Measurements from ENCODE around the gene LDB1. TPM values are rescaled to one million over a fixed set of nuclear protein-coding genes. Genes with fewer than 3 reads are reported as not detected.

Gene LDB1
- total RNA-seq, 2 donors from 2014 or later: 104 to 112 TPM

DNA sequence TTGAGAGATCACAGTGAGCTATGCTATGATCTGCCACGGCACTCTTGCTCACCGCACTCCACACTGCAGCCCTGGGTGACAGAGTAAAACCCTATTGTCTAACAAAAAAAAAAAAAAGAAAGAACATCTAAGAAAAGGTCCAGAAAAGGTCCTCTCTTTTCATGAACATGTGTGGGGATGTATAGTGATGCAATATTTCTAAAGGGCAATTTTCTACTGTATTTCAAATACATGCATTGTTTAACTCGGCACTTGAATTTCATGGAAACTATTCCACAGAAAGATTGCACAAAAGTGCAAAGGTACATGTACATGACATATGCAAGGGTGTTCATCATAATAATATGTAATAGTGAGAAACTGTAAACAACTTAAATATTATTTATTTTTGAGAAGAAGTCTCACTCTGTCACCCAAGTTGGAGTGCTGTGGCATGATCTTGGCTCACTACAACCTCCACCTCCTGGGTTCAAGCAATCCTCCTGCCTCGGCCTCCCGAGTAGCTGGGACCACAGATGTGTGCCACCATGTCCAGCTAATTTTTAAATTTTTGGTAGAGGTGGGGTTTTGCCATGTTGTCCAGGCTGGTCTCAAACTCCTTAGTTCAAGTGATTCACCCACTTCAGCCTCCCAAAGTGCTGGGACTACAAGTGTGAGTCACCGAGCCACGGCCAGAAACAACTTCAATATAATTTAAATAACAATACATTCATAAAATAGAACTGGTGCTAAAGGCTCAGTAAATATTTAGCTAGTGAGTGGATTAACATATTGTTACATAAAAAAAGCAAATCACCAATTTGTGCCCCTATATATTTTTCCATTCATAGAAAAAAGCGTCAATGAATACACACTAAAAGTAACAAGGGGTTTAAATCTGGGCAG is 11.4 kb upstream of the LDB1 start:
- DNase-seq (no peak), ATAC-seq (no peak)
- Mint-ChIP-seq H3K27ac (peak overlapping the region; percentile 93), H3K4me3 (no peak overlapping the region), H3K4me1 (peaks cover 36% of the 10 kb centered on the region), H3K36me3 (ENCODE audit: low read depth) (peaks cover 2% of the 10 kb centered on the region), H3K27me3 (no peaks in the 10 kb centered on the region)
- H3K9me3 ChIP-seq (ENCODE audit: control insufficient read depth, low read length, poor library complexity, severe bottlenecking): no peaks in the 10 kb centered on the region

DNA sequence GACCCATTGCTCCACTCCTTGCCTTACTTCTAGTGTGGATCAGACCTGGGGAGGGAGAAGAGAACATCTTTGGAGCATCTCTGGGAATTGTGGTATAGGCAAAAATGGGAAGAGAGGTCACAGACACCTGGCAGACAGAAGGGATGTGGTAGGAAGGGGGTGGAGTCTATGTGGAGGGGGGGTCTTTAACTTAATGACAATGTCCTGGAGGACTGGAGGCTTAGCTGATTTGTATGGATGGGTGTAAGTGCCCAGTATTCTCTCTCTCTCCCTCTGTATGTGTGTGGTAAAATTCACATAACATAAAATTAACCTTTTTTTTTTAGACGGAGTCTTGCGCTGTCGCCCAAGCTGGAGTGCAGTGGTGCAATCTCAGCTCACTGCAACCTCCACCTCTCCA is 3.1 kb upstream of the LDB1 start:
- Mint-ChIP-seq H3K27me3 (no peaks in the 10 kb centered on the region), H3K27ac (peak overlapping the region; percentile 95), H3K4me1 (peaks cover 26% of the 10 kb centered on the region), H3K4me3 (no peak overlapping the region), H3K36me3 (ENCODE audit: low read depth) (no peaks in the 10 kb centered on the region)
- DNase-seq (no peak), ATAC-seq (no peak)
- no peaks in the 10 kb centered on the region for H3K9me3 ChIP-seq (ENCODE audit: control insufficient read depth, low read length, poor library complexity, severe bottlenecking)

DNA sequence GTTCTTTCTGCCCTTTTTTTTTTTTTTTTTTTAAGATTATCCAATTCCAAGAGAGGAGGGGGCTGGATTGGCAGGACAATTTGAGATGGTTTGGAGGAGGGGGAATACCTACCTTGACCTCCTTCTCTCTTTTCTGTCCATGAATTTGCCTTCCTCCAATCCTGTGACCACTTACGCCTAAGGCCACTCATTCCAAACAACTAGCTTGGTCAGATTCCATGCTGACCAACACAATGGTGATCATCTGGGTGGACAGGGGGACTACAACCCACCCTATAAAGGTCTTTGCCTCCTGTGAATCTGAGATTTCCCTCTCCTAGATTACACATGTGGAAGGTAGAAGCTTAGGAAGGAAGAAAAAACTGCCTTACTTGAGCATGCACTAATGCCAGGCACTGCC is 2.3 kb upstream of the LDB1 start:
- DNase-seq (no peak), ATAC-seq (no peak)
- no peaks in the 10 kb centered on the region for H3K9me3 ChIP-seq (ENCODE audit: control insufficient read depth, low read length, poor library complexity, severe bottlenecking)
- H3K4me1 Mint-ChIP-seq: peaks cover 34% of the 10 kb centered on the region
- H3K36me3 Mint-ChIP-seq (ENCODE audit: low read depth): no peaks in the 10 kb centered on the region
- H3K27me3 Mint-ChIP-seq: no peaks in the 10 kb centered on the region
- H3K27ac Mint-ChIP-seq: peak overlapping the region; percentile 95
- no peak overlapping the region for H3K4me3 Mint-ChIP-seq

DNA sequence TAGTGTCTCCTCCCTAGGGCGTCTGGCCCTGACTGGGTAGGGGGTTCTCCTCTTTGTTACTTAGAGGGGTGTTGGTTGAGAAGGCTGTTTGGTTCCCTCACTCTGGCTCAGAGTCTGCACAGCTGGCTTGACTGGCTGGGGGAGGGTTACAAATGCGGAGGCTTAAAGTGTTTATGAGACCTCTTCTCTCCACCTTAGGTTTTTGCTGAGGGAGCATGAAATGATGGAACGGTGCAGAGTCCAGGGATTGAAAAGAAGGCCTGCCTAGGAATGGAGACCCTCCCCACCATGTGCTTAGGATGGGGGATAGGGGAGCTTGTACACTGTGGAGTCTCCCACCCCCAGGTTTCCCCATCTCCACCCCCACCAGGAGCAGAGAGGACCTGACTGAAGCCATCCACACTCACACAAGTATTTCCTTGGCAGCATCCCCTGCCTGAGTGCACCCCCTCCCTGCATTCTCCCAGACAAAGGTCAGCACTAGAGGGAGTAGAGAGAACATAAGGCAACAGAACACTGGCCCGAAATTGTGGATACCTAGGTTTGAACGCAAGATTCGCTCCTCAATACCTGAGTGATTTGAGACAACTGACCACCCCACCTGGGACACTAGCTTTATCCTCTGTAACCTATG is 1.7 kb upstream of the LDB1 start:
- Mint-ChIP-seq H3K36me3 (ENCODE audit: low read depth) (no peaks in the 10 kb centered on the region), H3K27ac (peak overlapping the region; percentile 95), H3K4me3 (peak overlapping the region; percentile 94), H3K27me3 (no peaks in the 10 kb centered on the region), H3K4me1 (peaks cover 39% of the 10 kb centered on the region)
- no peaks in the 10 kb centered on the region for H3K9me3 ChIP-seq (ENCODE audit: control insufficient read depth, low read length, poor library complexity, severe bottlenecking)
- ATAC-seq (no peak), DNase-seq (no peak)

DNA sequence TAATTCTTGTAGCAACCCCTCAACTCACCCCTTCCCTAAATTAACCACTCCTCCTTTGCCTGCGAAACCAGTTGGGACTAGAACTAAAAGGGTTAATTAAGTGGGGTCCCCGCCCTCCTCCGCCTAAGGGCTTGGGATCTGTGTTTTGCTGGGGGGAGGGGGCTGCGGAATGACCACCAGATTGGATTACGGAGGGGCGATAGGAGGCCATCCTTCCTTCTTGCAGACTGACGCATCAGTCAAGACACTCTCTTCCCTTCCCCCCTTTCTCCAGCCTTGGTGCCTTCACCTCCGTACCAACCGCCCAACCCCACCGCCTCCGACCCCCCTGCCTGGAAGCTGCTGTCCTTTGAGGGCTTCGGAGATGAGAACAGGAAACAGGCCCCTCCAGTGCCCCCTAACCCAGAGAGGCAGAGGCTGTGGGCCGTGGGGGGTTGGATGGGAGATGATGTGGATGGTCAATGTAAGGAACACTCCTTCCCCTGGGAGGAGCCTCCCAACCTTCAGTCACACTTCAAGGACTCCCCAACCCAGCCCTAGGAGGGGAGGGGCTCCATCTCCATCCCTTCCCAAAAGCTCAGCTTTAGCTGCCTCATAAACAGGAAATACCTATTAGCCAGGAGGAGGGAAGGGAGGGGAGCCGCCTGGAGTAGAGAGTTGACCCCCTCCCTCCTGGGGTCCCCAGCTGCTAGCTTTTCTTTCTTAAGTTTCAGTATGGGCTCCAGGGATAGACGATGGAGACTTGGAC is 997 bp upstream of the LDB1 start:
- peak overlapping the region; percentile 95 for H3K27ac Mint-ChIP-seq
- no peaks in the 10 kb centered on the region for H3K9me3 ChIP-seq (ENCODE audit: control insufficient read depth, low read length, poor library complexity, severe bottlenecking)
- no peak for ATAC-seq
- H3K4me3 Mint-ChIP-seq: peak overlapping the region; percentile 94
- DNase-seq: no peak
- peaks cover 43% of the 10 kb centered on the region for H3K4me1 Mint-ChIP-seq
- H3K36me3 Mint-ChIP-seq (ENCODE audit: low read depth): no peaks in the 10 kb centered on the region
- H3K27me3 Mint-ChIP-seq: no peaks in the 10 kb centered on the region

DNA sequence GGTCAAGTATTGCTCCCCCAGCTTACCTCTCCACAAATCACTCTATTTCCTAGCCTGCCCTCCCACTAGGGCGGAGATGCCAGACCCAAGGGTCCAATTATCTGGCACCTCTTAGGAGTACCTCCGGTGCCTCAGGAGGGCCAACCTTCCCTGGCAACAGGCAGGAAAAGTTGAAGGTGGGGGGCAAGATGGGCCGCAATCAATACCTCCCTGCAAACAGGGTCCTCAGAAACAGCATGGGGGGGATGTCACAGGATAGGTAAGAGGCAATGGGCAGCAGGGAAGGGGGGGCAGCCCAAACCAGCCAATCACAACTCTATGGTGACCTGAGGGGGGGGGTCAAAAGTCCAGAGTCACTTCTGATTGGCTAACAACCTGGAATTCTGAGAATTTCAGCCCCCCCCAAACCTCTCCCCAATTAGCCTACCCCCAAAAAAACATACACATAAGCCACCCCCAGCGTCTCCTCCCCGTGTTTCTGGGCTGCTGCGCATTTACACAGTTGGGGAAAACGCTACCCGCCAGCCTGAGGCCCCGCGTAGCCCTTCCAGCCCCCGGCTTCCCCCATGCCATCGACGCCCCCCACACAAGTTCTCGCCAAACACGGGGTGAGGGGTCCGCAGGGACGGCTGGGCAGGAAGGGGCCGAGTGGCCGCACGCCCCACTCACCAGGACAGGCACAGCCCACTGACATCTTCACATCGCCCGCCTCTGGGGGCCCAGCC is 589 bp downstream of the LDB1 start:
- Mint-ChIP-seq H3K36me3 (ENCODE audit: low read depth) (no peaks in the 10 kb centered on the region), H3K27me3 (no peaks in the 10 kb centered on the region), H3K27ac (peak overlapping the region; percentile 95), H3K4me3 (peak overlapping the region; percentile 94), H3K4me1 (peaks cover 55% of the 10 kb centered on the region)
- peak; percentile 8 for ATAC-seq
- DNase-seq: no peak
- no peaks in the 10 kb centered on the region for H3K9me3 ChIP-seq (ENCODE audit: control insufficient read depth, low read length, poor library complexity, severe bottlenecking)

DNA sequence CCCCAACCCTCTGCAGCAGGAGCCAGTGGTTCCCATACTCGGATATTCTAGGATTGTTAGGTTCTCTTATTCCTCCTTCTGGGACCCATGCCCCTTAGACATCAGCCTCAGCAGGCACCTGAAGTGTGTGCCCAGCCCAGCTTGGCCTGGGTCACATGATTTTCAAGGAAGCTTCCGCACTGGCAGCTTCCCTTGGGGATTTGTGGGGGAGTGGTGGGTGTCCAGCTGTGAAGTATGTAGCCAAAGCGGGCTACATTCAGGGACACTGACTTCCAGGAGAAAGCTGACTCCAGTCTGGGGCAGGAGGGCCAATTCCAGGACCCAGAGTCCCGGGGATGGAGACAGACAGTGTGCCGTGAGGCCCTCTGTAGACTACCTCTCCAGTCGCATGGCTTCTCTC is 1.3 kb downstream of the LDB1 start:
- H3K27ac Mint-ChIP-seq: peak overlapping the region; percentile 95
- no peaks in the 10 kb centered on the region for H3K9me3 ChIP-seq (ENCODE audit: control insufficient read depth, low read length, poor library complexity, severe bottlenecking)
- peaks cover 56% of the 10 kb centered on the region for H3K4me1 Mint-ChIP-seq
- H3K36me3 Mint-ChIP-seq (ENCODE audit: low read depth): no peaks in the 10 kb centered on the region
- peak overlapping the region; percentile 94 for H3K4me3 Mint-ChIP-seq
- DNase-seq: no peak
- H3K27me3 Mint-ChIP-seq: no peaks in the 10 kb centered on the region
- no peak for ATAC-seq

DNA sequence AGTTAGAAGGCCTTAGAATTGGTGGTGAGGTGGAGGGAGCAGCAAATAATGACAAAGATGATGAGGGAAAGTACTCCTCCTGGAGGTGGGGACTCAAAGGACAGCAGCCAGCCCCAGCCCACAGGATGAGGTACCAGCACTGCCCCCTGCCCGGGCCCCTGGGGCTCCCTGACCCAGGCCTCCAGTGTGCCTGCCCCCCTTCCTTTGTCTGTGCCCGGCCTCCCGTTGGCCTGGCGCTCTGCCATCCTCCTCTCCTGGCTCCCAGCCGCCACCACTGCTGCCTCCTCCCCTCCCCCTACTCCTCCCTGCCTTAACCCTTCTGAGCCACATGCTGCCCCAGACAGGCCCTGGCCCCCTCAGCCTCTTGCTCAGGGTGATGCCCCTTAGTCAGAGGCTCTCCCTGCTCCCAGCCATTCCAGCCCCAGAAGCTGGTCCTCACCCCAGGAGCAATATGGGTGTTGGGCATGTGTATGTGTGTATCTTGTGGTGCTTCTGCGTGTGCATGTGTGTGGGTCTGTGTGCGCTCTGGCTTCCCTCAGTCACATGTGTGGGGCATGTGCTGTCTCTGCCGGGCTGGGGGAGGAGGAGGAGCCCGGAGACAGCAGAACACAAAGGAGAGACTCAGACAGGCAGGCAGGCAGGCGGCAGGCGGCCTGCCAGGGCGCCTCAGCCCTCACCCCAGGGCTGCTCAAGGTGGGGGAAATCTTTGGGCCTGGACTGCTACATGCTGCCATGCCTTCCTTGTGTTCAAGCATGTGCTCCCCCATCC is 2.6 kb downstream of the LDB1 start:
- ATAC-seq: peak; percentile 64

DNA sequence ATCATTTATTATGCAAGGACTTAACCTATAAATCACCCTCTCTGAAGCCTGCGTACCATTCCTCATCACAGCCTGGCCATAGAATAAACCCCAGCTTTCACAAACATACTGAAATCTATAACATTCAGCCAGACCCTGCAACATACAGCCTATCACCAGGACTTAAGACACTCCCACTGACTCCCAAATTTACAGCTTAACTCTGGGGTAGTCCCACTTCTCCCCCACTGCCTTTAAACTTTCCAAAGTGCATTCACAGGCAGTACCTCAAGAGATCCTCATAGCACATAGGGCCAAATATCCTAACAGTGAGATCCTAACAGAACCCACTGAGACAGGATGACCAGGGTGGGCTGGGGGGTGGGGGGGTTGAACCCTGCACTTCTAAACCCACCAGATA is 3.5 kb downstream of the LDB1 start:
- no peaks in the 10 kb centered on the region for H3K9me3 ChIP-seq (ENCODE audit: control insufficient read depth, low read length, poor library complexity, severe bottlenecking)
- ATAC-seq (no peak), DNase-seq (no peak)
- H3K27me3 Mint-ChIP-seq: no peaks in the 10 kb centered on the region
- peak overlapping the region; percentile 95 for H3K27ac Mint-ChIP-seq
- peak overlapping the region; percentile 94 for H3K4me3 Mint-ChIP-seq
- H3K36me3 Mint-ChIP-seq (ENCODE audit: low read depth): no peaks in the 10 kb centered on the region
- H3K4me1 Mint-ChIP-seq: peaks cover 67% of the 10 kb centered on the region

More for the DNA sequence above, 2.6 kb downstream of the LDB1 start:
- H3K4me1 Mint-ChIP-seq: peaks cover 62% of the 10 kb centered on the region
- H3K27me3 Mint-ChIP-seq: no peaks in the 10 kb centered on the region
- DNase-seq: peak; percentile 40 to 66 (median 55)
- H3K4me3 Mint-ChIP-seq: peak overlapping the region; percentile 94
- no peaks in the 10 kb centered on the region for H3K36me3 Mint-ChIP-seq (ENCODE audit: low read depth)
- peak overlapping the region; percentile 95 for H3K27ac Mint-ChIP-seq
- no peaks in the 10 kb centered on the region for H3K9me3 ChIP-seq (ENCODE audit: control insufficient read depth, low read length, poor library complexity, severe bottlenecking)

DNA sequence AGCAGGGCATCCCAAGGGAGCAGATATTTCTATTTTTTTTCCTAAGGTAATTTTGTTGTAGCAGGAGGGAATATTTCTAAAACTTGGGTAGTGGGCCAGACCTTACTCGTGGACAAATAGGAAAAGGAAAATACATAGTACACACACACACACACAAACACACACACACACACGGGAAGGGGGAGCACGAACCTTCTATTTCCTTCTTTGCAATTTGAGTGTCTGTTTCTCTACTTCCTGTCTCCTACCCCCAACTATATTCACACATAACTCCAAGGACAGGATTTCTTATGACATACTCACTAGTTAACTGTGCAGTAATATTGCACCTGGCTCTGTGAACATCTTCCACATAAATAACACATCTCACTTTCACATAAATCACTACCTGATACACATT is 4.4 kb downstream of the LDB1 start:
- Mint-ChIP-seq H3K27me3 (no peaks in the 10 kb centered on the region), H3K4me1 (peaks cover 62% of the 10 kb centered on the region), H3K4me3 (peak overlapping the region; percentile 94), H3K36me3 (ENCODE audit: low read depth) (no peaks in the 10 kb centered on the region), H3K27ac (peak overlapping the region; percentile 95)
- H3K9me3 ChIP-seq (ENCODE audit: control insufficient read depth, low read length, poor library complexity, severe bottlenecking): no peaks in the 10 kb centered on the region
- ATAC-seq (no peak), DNase-seq (no peak)

DNA sequence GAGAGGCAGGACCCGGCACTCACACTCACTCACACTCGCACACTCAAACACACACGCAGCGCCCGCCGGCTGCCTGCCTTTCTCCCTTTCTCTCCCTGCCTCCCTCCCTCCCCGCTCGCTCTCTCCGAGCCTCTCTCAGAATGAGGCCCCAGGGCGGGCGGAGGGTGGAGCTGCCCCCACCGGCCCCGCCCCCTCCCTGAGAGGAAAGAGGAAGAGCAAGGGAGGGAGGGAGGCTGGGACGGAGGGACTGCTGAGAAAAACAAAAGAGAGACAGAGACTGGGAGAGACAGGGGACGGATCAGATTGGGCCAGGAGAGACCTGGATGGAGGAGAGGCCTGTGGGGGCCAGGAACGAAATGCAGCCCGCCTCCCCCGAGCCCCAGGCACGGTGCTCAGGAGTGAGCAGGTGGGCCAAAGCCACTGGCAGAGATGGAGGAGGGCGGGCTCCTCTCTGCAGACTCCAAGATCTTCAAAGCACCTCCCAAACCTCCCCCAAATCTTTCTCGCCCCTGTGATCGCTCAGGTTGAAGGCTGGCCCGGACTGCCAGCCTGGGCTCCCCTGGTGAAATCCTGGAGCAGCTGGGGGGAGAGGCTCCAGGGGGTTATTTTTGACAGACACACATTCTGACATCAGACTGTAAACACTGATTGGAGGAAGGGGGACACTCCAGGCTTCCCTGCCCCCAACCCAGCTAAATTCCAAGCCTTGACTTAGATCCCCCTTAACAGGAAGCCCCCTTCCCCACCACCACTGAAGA is 5.1 kb downstream of the LDB1 start:
- H3K4me3 Mint-ChIP-seq: peak overlapping the region; percentile 94
- H3K4me1 Mint-ChIP-seq: peaks cover 62% of the 10 kb centered on the region
- DNase-seq (peak; percentile 61 to 80 (median 79)), ATAC-seq (peak; percentile 68)
- no peaks in the 10 kb centered on the region for H3K27me3 Mint-ChIP-seq
- peak overlapping the region; percentile 95 for H3K27ac Mint-ChIP-seq
- peaks cover 1% of the 10 kb centered on the region for H3K36me3 Mint-ChIP-seq (ENCODE audit: low read depth)
- H3K9me3 ChIP-seq (ENCODE audit: control insufficient read depth, low read length, poor library complexity, severe bottlenecking): no peaks in the 10 kb centered on the region

Data from T-helper 17 cell (primary cell).